HAP-1 (cell line): ENCODE measurements around the gene YAE1.

ENCODE experiments used
- DNase-seq, 2 experiments: peaks; one replicate each; pipeline ENCODE4 v3.0.0-alpha.2; 2016 to 2020; ENCODE audit warnings: low spot score in 2 of 2
- H3K27me3 ChIP-seq: fragments of 250-450 bp; sonication (Bioruptor Pico); 2 replicates; pipeline ENCODE4 v1.5.1; 2020; ENCODE audit warnings: low read depth, mild to moderate bottlenecking, moderate library complexity
- H3K36me3 ChIP-seq: fragments of 250-450 bp; sonication (Bioruptor Pico); replicated peaks from 2 replicates; pipeline ENCODE4 v1.5.1; 2020; ENCODE audit warnings: mild to moderate bottlenecking
- H3K4me1 ChIP-seq: fragments of 250-450 bp; sonication (Bioruptor Pico); 2 replicates; pipeline ENCODE4 v1.5.1; 2020; ENCODE audit warnings: mild to moderate bottlenecking
- H3K4me3 ChIP-seq: fragments of 250-450 bp; sonication (Bioruptor Pico); 2 replicates; pipeline ENCODE4 v1.5.1; 2020; ENCODE audit warnings: mild to moderate bottlenecking, moderate library complexity
- H3K9me3 ChIP-seq: fragments of 250-450 bp; sonication (Bioruptor Pico); 2 replicates; pipeline ENCODE4 v1.5.1; 2020; ENCODE audit warnings: mild to moderate bottlenecking, moderate library complexity
- in situ Hi-C: fragments of 300-500 bp; cut with MboI; formaldehyde crosslinking; loops from 3 replicates; pipeline ENCODE4 v1.14.3; 2020; ENCODE audit warnings: low sequenced_read_pairs, inconsistent platforms, mixed read lengths

YAE1 gene

GRCh38 chr7:39566023-39566921, at the start of gene YAE1:
YAE1 (plus strand) TSS chr7:39566404; CDS start chr7:39566419, 15 bp downstream.
- peak; percentile 83 to 92 for DNase-seq
- Histone ChIP-seq H3K27me3 (no peaks in the 10 kb centered on the region; the same call in 1 of the 2 replicates), H3K9me3 (no peaks in the 10 kb centered on the region), H3K36me3 (peaks cover 5% of the 10 kb centered on the region), H3K4me1 (peaks cover 4% of the 10 kb centered on the region), H3K4me3 (peak within 1 kb of the TSS; percentile 82)
- in situ Hi-C loops: no loop called here

GRCh38 chr7:39516498-39516897, 49.7 kb upstream of the YAE1 start:
- Histone ChIP-seq H3K4me3 (no peak overlapping the region), H3K36me3 (no peaks in the 10 kb centered on the region), H3K4me1 (no peaks in the 10 kb centered on the region; the same call in 1 of the 2 replicates), H3K9me3 (no peaks in the 10 kb centered on the region), H3K27me3 (no peaks in the 10 kb centered on the region)
- no peak for DNase-seq
- in situ Hi-C loops: loop anchor here (10.0 to 25.0 kb wide), 2 partner anchors 722 to 1104 kb away; no protein-coding TSS in a partner anchor

GRCh38 chr7:39517240-39517639, 49.0 kb upstream of the YAE1 start:
- Histone ChIP-seq H3K27me3 (no peaks in the 10 kb centered on the region), H3K4me3 (no peak overlapping the region), H3K9me3 (no peaks in the 10 kb centered on the region), H3K4me1 (no peaks in the 10 kb centered on the region; the same call in 1 of the 2 replicates), H3K36me3 (no peaks in the 10 kb centered on the region)
- in situ Hi-C loops: loop anchor here (10.0 to 25.0 kb wide), 2 partner anchors 722 to 1105 kb away; no protein-coding TSS in a partner anchor
- no peak for DNase-seq

- no peak for DNase-seq
- H3K4me1 ChIP-seq: no peaks in the 10 kb centered on the region
- H3K27me3 ChIP-seq: peaks cover 2% of the 10 kb centered on the region; the same call in 1 of the 2 replicates
- H3K9me3 ChIP-seq: no peaks in the 10 kb centered on the region
- in situ Hi-C loops: no loop called here
- no peak overlapping the region for H3K4me3 ChIP-seq
- H3K36me3 ChIP-seq: no peaks in the 10 kb centered on the region
Observed at GRCh38 chr7:39525926-39526325, 40.3 kb upstream of the YAE1 start.

- Histone ChIP-seq H3K4me3 (no peak overlapping the region), H3K27me3 (peaks cover 2% of the 10 kb centered on the region; the same call in 1 of the 2 replicates), H3K9me3 (no peaks in the 10 kb centered on the region), H3K36me3 (no peaks in the 10 kb centered on the region), H3K4me1 (no peaks in the 10 kb centered on the region)
- in situ Hi-C loops: no loop called here
- no peak for DNase-seq
Observed at GRCh38 chr7:39526666-39527065, 39.5 kb upstream of the YAE1 start.

GRCh38 chr7:39527296-39527695, 38.9 kb upstream of the YAE1 start:
- DNase-seq: no peak

GRCh38 chr7:39527951-39528350, 38.3 kb upstream of the YAE1 start:
- Histone ChIP-seq H3K36me3 (no peaks in the 10 kb centered on the region), H3K4me1 (no peaks in the 10 kb centered on the region), H3K9me3 (no peaks in the 10 kb centered on the region), H3K4me3 (no peak overlapping the region), H3K27me3 (peaks cover 2% of the 10 kb centered on the region; the same call in 1 of the 2 replicates)
- DNase-seq: no peak
- in situ Hi-C loops: no loop called here

More at GRCh38 chr7:39527296-39527695, 38.9 kb upstream of the YAE1 start:
- Histone ChIP-seq H3K4me1 (no peaks in the 10 kb centered on the region), H3K36me3 (no peaks in the 10 kb centered on the region), H3K27me3 (peaks cover 2% of the 10 kb centered on the region; the same call in 1 of the 2 replicates), H3K4me3 (no peak overlapping the region), H3K9me3 (no peaks in the 10 kb centered on the region)
- in situ Hi-C loops: no loop called here

GRCh38 chr7:39528849-39529248, 37.4 kb upstream of the YAE1 start:
- in situ Hi-C loops: no loop called here
- no peaks in the 10 kb centered on the region for H3K36me3 ChIP-seq
- no peaks in the 10 kb centered on the region for H3K4me1 ChIP-seq
- H3K9me3 ChIP-seq: no peaks in the 10 kb centered on the region
- H3K27me3 ChIP-seq: peaks cover 2% of the 10 kb centered on the region; the same call in 1 of the 2 replicates
- DNase-seq: no peak
- H3K4me3 ChIP-seq: no peak overlapping the region

- DNase-seq: no peak
- H3K27me3 ChIP-seq: peaks cover 2% of the 10 kb centered on the region; the same call in 1 of the 2 replicates
- in situ Hi-C loops: no loop called here
- no peak overlapping the region for H3K4me3 ChIP-seq
- no peaks in the 10 kb centered on the region for H3K9me3 ChIP-seq
- H3K4me1 ChIP-seq: no peaks in the 10 kb centered on the region
- H3K36me3 ChIP-seq: no peaks in the 10 kb centered on the region
Observed at GRCh38 chr7:39529582-39529981, 36.6 kb upstream of the YAE1 start.

- no peak for DNase-seq
- H3K9me3 ChIP-seq: no peaks in the 10 kb centered on the region
- no peak overlapping the region for H3K4me3 ChIP-seq
- no peaks in the 10 kb centered on the region for H3K36me3 ChIP-seq
- H3K27me3 ChIP-seq: no peaks in the 10 kb centered on the region
- in situ Hi-C loops: no loop called here
- H3K4me1 ChIP-seq: no peaks in the 10 kb centered on the region
Observed at GRCh38 chr7:39530971-39531370, 35.2 kb upstream of the YAE1 start.

GRCh38 chr7:39531818-39532217, 34.4 kb upstream of the YAE1 start:
- Histone ChIP-seq H3K4me1 (no peaks in the 10 kb centered on the region), H3K4me3 (no peak overlapping the region), H3K27me3 (no peaks in the 10 kb centered on the region), H3K36me3 (no peaks in the 10 kb centered on the region), H3K9me3 (no peaks in the 10 kb centered on the region)
- in situ Hi-C loops: no loop called here
- no peak for DNase-seq

- Histone ChIP-seq H3K36me3 (no peaks in the 10 kb centered on the region), H3K4me1 (no peaks in the 10 kb centered on the region), H3K4me3 (no peak overlapping the region), H3K27me3 (no peaks in the 10 kb centered on the region), H3K9me3 (no peaks in the 10 kb centered on the region)
- no peak for DNase-seq
- in situ Hi-C loops: no loop called here
Observed at GRCh38 chr7:39532832-39533231, 33.4 kb upstream of the YAE1 start.

GRCh38 chr7:39534599-39534998, 31.6 kb upstream of the YAE1 start:
- no peaks in the 10 kb centered on the region for H3K4me1 ChIP-seq
- in situ Hi-C loops: no loop called here
- H3K4me3 ChIP-seq: no peak overlapping the region

GRCh38 chr7:39535064-39535463, 31.1 kb upstream of the YAE1 start:
- Histone ChIP-seq H3K9me3 (no peaks in the 10 kb centered on the region), H3K36me3 (no peaks in the 10 kb centered on the region), H3K4me1 (no peaks in the 10 kb centered on the region), H3K27me3 (no peaks in the 10 kb centered on the region), H3K4me3 (no peak overlapping the region)
- in situ Hi-C loops: no loop called here
- DNase-seq: no peak

More at GRCh38 chr7:39534599-39534998, 31.6 kb upstream of the YAE1 start:
- DNase-seq: no peak
- no peaks in the 10 kb centered on the region for H3K9me3 ChIP-seq
- no peaks in the 10 kb centered on the region for H3K36me3 ChIP-seq
- H3K27me3 ChIP-seq: no peaks in the 10 kb centered on the region
